ENCODE results near the gene ZNF853.
"Not testable (repeated sequence)": the region's sequence is repeated elsewhere in the genome, so short reads cannot be mapped to it uniquely, and the experiment has no call there.

Gene ZNF853

GRCh38 chr7:6606866-6607583 lies 8.4 kb upstream of the ZNF853 start:
- DNase-seq (ENCODE audit: low read depth) = no peak

GRCh38 chr7:6607651-6608051 lies 7.8 kb upstream of the ZNF853 start:
- no peak for DNase-seq (ENCODE audit: low read depth)

- no peak for DNase-seq (ENCODE audit: low read depth)
These were observed 7.3 kb upstream of the ZNF853 start for GRCh38 chr7:6608081-6608480.

DNA sequence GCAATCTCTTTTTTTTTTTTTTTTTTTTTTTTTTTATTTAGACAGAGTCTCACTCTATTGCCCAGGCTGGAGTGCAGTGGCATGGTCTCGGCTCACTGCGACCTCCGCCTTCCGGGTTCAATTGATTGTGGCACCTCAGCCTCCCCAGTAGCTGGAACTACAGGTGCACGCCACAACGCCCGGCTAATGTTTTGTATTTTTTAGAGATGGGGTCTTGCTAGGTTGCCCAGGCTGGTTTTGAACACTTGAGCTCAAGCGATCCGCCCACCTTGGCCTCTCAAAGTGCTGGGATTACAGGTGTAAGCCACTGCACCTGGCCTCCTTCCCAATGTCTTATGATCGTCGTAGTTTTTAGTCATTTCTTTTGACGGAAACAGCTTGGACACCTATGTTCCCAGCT lies 6.6 kb upstream of the ZNF853 start:
- DNase-seq (ENCODE audit: low read depth) = no peak

DNA sequence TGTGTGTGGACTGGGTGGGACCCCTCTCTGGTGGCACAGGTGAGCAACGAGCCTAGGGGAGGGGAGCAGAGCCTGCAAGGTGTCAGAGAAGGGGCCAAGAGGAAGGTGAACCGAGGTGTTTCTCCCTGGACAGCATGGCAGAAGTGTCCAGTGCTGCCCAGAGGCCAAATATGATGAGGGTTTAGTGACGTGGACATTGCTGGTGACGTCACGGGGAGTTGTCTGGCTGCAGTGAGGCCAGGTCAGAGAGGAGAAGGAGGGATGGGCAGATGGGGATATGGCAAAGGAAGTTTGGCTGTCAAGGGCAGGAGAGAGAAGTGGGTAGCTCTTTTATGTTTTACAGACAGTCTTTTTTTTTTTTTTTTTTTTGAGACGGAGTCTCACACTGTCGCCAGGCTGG lies 2.6 kb upstream of the ZNF853 start:
- no peak for DNase-seq (ENCODE audit: low read depth)

GRCh38 chr7:6613706-6614105 lies 1.7 kb upstream of the ZNF853 start:
- no peak for DNase-seq (ENCODE audit: low read depth)

- DNase-seq (ENCODE audit: low read depth) = no peak
These were observed 529 bp downstream of the ZNF853 start for GRCh38 chr7:6615723-6616555.

DNA sequence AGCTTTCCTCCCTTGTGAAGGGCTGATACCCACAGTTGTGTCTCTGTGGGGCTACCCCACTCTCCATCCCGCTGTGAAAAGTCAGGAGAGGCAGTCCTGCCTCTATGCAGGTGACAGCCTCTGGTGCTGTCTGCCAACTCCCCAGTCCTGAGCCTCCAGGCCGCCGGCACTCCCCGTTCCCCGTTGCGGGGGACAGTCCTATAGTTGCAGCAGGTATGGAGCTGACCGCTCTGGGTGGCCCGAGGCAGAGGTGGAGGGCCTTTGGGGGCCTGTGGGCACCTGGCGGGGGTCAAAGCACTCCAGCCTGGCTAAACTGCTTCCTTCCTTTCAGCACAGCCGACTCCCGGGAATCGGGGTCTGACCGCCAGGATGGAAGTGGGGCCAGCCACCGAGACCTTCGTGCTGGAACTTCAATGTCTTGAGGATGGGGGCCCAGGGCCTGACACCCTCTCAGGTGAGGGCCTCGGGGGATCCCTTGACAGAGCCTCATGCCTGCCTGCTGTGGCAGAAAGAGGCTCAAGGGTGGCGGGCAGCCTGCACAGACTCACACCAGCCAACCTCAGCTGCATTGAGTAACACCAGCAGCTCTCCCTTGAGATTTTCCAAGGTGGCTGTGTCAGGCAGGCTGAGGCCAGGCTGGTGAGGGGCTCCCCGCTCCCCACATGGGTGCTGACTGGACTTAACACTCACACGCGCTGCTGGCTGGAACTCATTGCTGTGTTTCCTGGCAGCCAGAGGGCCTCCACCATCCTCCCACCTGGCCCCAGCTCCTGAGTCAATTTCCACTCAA lies 1.6 kb downstream of the ZNF853 start:
- no peak for DNase-seq (ENCODE audit: low read depth)

- DNase-seq (ENCODE audit: low read depth) = no peak
These were observed 3.2 kb downstream of the ZNF853 start for GRCh38 chr7:6618621-6619020.

GRCh38 chr7:6619961-6620360 lies 4.6 kb downstream of the ZNF853 start:
- DNase-seq (ENCODE audit: low read depth) = no peak

DNA sequence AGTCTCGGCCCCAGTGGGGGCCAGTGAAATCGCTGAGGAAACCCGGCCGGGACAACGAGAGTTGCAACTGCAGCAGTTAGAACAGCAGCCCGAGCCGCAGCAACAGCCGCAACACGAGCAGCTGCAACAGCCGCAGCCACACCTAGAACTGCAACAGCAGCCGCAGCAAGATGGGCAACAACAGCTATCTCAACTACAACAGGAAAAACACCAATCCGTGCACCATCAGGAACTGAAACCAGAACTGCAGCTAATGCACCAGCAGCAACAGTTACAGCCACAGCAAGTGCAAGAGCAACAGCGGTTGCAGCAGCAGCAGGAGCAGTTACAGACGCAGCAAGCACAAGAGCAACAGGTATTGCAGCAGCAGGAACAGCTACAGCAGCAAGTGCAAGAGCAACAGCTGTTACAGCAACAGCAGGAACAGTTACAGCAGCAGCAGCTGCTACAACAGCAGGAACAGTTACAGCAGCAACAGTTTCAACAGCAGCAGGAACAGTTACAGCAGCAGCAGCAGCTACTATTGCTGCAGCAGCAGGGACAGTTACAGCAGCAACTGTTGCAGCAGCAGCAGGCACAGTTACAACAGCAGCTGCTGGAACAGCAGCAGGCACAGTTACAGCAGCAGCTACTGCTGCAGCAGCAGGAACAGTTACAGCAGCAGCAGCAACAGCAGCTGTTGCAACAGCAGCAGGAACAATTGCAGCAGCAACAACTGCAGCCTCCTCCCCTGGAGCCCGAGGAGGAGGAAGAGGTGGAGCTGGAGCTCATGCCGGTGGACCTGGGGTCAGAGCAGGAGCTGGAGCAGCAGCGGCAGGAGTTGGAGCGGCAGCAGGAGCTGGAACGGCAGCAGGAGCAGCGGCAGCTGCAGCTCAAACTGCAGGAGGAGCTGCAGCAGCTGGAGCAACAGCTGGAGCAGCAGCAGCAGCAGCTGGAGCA lies 6.1 kb downstream of the ZNF853 start:
- DNase-seq (ENCODE audit: low read depth) = no peak

GRCh38 chr7:6622134-6622710 lies 6.8 kb downstream of the ZNF853 start:
- no peak for DNase-seq (ENCODE audit: low read depth)

DNA sequence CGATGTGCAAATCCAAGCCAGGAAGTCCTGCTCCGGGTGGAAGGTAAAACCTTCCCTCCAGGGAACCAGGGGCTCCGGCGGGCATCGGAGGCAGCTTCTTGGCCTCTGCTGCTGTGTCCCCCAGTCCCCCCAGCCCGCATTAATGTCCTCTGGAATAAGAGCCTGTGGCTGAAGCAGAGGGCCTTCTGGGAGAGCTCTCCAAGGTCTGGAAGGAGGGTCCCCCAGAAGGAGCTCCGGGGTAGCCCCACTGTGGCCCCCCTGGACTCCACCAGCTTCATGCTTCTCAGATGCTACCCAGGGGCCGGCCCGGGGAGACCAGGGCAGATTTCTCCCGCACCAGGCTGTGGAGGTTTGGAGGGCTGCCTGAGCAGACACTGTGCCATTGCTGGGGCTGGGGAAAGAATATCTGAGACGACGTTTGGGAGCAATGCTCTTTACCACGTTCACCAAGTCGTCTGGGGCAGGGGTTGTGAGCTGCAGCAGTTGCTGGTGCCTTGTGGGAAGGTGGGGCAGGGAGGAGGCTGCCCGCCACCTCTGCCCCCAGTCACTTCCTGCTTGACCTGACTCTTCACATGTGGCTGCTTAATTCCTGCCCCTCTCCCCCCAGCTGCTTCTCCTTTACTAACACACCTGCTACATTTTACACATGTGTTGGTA lies 8.3 kb downstream of the ZNF853 start:
- no peak for DNase-seq (ENCODE audit: low read depth)

GRCh38 chr7:6624246-6624611 lies 8.8 kb downstream of the ZNF853 start:
- DNase-seq (ENCODE audit: low read depth) = no peak

GRCh38 chr7:6628045-6628444 lies 12.6 kb downstream of the ZNF853 start:
- no peak for DNase-seq (ENCODE audit: low read depth)

- DNase-seq (ENCODE audit: low read depth) = no peak
These were observed 14.8 kb downstream of the ZNF853 start for GRCh38 chr7:6630007-6630849.

GRCh38 chr7:6631605-6632004 lies 16.2 kb downstream of the ZNF853 start:
- DNase-seq (ENCODE audit: low read depth) = no peak

- no peak for DNase-seq (ENCODE audit: low read depth)
These were observed 18.6 kb downstream of the ZNF853 start for GRCh38 chr7:6634021-6634420.

DNA sequence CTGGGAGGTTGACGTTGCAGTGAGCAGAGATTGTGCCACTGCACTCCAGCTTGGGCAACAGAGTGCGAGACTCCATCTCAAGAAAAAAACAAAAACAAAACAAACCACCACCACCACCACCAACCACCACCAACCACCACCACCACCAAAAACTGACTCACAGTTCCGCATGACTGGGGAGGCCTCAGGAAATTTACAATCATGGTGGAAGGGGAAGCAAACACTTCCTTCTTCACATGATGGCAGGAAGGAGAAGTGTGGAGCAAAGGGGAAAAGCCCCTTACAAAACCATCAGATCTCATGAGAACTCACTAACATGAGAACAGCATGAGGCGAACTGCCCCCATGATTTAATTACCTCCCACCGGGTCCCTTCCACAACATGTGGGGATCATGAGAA lies 19.6 kb downstream of the ZNF853 start:
- DNase-seq (ENCODE audit: low read depth) = not testable (repeated sequence)
